SK-N-MC (cell line): ENCODE data around the gene MAP7D1.
"Not testable (repeated sequence)": the region's sequence is repeated elsewhere in the genome, so short reads cannot be mapped to it uniquely, and the experiment has no call there.

Experiments
- DNase-seq: peaks from one replicate; pipeline ENCODE4 v3.0.0-alpha.2; 2011; ENCODE audit warnings: low read depth, low spot score
- H3K27ac ChIP-seq: fragments of 200-600 bp; sonication (generic); 2 replicates; pipeline ENCODE4 v1.5.1; 2016; ENCODE audit warnings: mixed run types
- H3K36me3 ChIP-seq: fragments of 200-600 bp; sonication (generic); 2 replicates; pipeline ENCODE4 v1.6.1; 2017; ENCODE audit warnings: antibody characterized with exemption, low read length, mixed read lengths; ENCODE audit not compliant: insufficient read depth
- H3K4me3 ChIP-seq: fragments of 200-600 bp; sonication (generic); 2 replicates; pipeline ENCODE4 v1.5.1; 2016
- H3K9ac ChIP-seq: fragments of 200-600 bp; sonication (generic); 2 replicates; pipeline ENCODE4 v1.8.0; 2017; ENCODE audit warnings: mixed run types, mixed read lengths; ENCODE audit not compliant: insufficient read length
- H3K9me3 ChIP-seq: fragments of 200-600 bp; sonication (generic); 2 replicates; pipeline ENCODE4 v1.6.1; 2017; ENCODE audit warnings: low read depth, mild to moderate bottlenecking, antibody characterized with exemption, low read length, moderate library complexity, mixed read lengths
- EZH2 ChIP-seq: fragments of 200-600 bp; sonication (generic); IDR thresholded peaks from one replicate; pipeline ENCODE4 v1.6.1; 2017; ENCODE audit warnings: antibody characterized with exemption
- FOXP2 ChIP-seq: optimal IDR thresholded peaks from 2 replicates; pipeline ENCODE3; 2011; ENCODE audit warnings: mild to moderate bottlenecking, moderate library complexity; ENCODE audit not compliant: insufficient read depth; ENCODE audit errors: extremely low read length, control extremely low read depth
- POLR2AphosphoS5 ChIP-seq: IDR thresholded peaks from 2 replicates; pipeline ENCODE4 v1.6.1; 2012; ENCODE audit warnings: mild to moderate bottlenecking, low read depth, low read length, borderline replicate concordance

The MAP7D1 gene

DNA sequence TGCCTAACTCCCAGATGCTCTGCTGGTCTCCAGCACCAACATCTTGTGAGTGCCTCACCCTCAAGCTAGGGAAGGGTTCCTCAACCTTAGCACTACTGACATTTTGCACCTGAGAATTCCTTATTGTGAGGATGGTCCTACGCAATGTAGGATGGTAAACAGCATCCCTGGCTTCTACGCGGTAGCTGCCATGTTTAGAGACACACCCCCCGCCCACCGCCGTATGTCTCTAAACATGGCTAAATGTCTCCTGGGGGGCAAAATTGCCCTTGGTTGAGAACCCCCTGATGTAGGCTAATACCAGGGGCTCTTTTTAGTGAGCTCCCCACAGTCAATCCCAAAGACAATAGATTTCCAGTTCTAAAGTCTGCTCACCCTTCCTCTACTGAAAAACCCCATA, 2.5 kb upstream of the MAP7D1 start:
- H3K36me3 ChIP-seq, result peaks cover 5% of the 10 kb centered on the region; the same call in 1 of the 2 replicates
- no peaks in the 10 kb centered on the region for H3K9me3 ChIP-seq
- DNase-seq, result no peak
- no peak overlapping the region for H3K4me3 ChIP-seq
- TF ChIP-seq FOXP2 (no peak), POLR2AphosphoS5 (no peak), EZH2 (no peak)
- H3K27ac ChIP-seq, result 0 out of 2 replicates have a peak overlapping the region, but pooled peaks have one; percentile 95
- H3K9ac ChIP-seq, result no peak overlapping the region

DNA sequence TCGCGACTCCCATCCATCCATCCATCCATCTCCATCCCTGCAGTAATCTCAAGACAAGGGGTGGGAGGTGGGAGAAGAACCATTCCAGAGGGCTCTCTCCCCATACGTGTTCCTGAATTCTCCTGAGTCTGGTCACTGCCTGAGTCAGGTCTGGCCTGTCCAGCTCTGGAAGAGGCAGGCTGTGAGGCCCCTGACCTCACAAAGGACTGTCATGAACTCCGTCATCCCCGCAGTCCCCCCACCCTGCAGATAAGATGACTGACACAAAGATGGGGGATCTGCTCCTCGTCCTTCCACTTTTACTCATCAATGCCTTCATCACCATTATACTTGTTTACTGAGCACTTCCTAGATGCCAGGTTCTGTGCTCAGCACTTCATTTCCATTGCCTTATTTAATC, 1.6 kb upstream of the MAP7D1 start:
- Histone ChIP-seq H3K9ac (no peak overlapping the region), H3K4me3 (no peak overlapping the region), H3K36me3 (peaks cover 5% of the 10 kb centered on the region; the same call in 1 of the 2 replicates), H3K9me3 (no peaks in the 10 kb centered on the region), H3K27ac (0 out of 2 replicates have a peak overlapping the region, but pooled peaks have one; percentile 21)
- DNase-seq, result no peak
- no peak for TF ChIP-seq POLR2AphosphoS5
- no peak for TF ChIP-seq EZH2
- no peak for TF ChIP-seq FOXP2

DNA sequence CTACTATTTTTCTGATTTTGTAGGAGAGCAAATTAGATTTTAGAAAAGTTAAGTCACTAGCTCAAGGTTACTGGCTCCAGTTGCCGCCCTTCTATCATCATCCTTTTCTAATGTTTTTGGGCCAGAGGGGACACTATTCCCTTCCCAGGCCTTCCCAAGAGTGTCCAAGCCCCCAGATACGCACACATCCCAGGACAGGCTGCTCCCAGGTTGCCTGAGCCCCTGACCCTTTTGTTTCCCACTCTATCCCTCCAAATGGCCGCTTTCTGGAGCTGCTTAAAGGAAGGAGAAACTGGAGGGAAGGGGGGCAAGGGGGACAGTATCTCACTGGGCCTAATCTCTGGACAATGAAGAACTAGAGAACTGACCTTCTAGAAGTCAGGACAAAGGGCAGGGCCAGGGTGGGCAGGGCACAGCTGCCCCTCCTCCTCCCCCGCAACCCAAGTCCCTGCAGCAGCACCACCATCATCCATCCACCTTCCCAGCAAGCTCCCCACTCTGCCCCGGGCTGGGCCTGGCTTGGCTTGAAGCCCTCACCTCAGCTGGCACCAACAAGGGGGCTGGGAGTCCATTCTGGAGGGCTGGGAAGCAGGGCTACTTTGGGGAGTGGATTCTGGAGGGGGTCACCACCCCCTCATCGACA, 1.1 kb upstream of the MAP7D1 start:
- H3K4me3 ChIP-seq, result peak overlapping the region; percentile 98
- peaks cover 8% of the 10 kb centered on the region; the same call in 1 of the 2 replicates for H3K36me3 ChIP-seq
- DNase-seq, result no peak
- H3K27ac ChIP-seq, result peak overlapping the region; percentile 89; the same call in 1 of the 2 replicates
- no peaks in the 10 kb centered on the region for H3K9me3 ChIP-seq
- no peak for TF ChIP-seq FOXP2
- no peak for TF ChIP-seq POLR2AphosphoS5
- no peak for TF ChIP-seq EZH2
- peak overlapping the region; percentile 88 for H3K9ac ChIP-seq

DNA sequence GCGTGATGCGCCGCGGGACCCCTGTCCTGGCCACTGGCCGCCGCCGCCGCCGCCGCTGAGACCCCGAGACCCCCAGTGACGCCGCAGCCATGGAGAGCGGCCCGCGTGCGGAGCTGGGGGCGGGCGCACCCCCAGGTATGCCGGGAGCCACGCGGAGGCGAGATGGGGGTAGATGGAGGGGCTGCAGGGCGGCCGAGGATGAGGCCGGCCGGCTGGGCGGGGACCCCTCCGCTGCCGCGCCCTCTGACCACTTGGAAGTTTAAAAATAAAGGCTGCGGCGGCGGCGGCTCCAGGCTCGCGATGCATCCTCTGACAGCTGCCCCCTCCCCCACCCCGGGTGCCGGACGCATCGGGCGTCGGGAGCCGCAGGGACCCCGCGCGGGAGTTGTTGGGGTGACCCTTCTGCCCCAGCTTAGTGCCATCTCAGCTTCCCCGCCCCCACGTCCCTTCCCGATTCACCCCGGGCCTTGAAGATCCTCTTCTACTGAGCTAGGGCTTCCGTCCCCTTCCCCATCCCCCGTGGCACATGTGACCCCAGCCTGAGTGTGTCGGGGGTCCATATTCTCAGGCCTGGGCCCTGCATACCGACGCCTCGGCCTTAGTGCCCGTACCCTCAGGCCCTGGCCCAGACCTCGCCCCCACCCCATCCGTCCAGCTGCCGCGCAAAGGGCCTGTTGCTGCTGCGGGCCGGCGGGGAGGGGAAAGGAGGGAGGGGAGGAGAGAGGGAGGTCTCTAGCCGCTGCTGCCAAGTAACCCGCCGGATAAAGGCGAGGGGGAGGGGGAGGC, 562 bp downstream of the MAP7D1 start:
- DNase-seq, result no peak
- Histone ChIP-seq H3K9ac (peak overlapping the region; percentile 88), H3K9me3 (no peaks in the 10 kb centered on the region), H3K36me3 (peaks cover 12% of the 10 kb centered on the region; the same call in 1 of the 2 replicates), H3K27ac (peak overlapping the region; percentile 89), H3K4me3 (peak overlapping the region; percentile 98)
- TF ChIP-seq FOXP2, result no peak
- TF ChIP-seq POLR2AphosphoS5, result no peak
- no peak for TF ChIP-seq EZH2

DNA sequence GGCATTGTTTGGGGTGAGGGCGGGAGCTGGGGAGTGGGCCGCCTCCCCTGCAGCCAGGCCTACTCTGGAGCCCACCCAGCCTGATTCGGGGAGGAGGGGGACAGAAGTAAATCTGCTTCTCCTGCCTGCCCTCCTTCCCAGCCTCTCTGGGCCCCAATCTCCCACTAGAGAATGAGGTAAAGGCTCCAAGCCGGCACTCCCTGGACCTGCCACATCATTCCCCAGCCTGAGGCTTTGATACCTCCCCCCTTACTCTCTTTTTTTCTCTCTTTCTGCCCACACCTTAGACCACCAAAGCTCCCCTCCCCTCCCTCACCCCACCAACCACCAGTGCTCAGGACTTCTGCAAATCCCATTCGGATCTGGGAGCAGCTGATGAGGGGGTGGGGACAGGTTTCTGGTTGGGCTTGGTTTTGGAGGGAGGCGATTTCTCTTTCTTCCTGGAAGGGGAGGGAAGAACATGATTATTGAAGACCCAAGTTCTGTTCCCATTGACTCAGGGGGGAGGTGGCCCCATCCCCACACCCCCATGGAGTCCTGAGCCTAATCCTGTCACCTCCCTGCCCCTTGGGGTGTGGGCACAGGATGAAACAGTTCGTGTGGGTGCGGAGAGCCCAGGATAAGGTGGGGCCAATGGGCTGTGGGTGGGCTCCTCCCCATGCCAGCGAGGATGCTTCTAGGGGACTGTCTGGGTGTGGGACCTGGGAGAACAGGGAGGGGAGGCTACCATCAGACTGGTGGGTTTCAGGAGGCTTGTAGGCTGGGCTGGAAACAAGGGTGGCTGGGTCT, 1.3 kb downstream of the MAP7D1 start:
- DNase-seq, result no peak
- peak overlapping the region; percentile 88 for H3K9ac ChIP-seq

DNA sequence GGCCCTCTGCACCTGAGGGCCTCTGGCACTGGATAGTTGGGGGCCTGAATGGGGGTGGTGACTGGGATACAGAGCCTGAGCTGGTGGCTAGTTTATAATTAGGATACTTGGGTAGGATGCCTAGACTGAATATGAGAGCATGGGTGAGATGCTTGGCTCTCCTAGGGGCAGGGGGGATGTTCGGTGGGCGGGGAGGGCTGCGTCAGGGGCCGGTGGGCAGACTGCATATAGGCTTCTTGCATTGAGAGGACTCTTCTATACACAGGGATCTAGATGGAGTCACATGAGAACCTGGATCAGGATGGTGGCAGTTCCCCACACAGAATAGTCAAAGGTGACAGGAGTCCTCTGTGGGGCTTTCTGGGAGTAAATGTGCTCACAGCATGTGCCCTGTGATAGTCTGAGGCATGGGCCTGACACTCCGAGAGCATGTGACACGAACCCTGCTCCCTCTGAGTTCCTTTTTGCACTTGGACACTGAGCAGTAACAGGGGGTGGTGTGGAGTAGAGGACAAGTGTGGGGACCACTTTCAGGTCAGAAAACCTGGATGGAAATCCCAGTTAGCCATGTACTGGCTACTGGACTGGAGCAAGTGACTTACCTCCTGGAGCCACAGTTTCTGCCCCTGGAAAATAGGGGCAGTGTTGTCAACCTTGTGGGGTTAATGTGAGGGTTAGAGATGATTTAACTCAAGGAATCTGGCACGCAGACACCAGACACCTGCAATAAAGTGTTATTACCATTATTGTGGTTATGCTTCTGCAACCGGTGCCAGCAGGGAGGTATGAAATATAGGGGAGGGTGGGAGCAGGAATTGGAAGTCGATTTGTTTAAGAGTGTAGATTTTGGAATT, 2.2 kb downstream of the MAP7D1 start:
- H3K9me3 ChIP-seq, result no peaks in the 10 kb centered on the region
- H3K4me3 ChIP-seq, result peak overlapping the region; percentile 98
- DNase-seq, result no peak
- TF ChIP-seq EZH2, result no peak
- no peak for TF ChIP-seq FOXP2
- TF ChIP-seq POLR2AphosphoS5, result no peak
- H3K36me3 ChIP-seq, result peaks cover 18% of the 10 kb centered on the region; the same call in 1 of the 2 replicates
- H3K27ac ChIP-seq, result 0 out of 2 replicates have a peak overlapping the region, but pooled peaks have one; percentile 7
- peak overlapping the region; percentile 20 for H3K9ac ChIP-seq

More for the DNA sequence above, 1.3 kb downstream of the MAP7D1 start:
- Histone ChIP-seq H3K4me3 (peak overlapping the region; percentile 98), H3K9me3 (no peaks in the 10 kb centered on the region), H3K36me3 (peaks cover 16% of the 10 kb centered on the region; the same call in 1 of the 2 replicates), H3K27ac (peak overlapping the region; percentile 89; the same call in 1 of the 2 replicates)
- no peak for TF ChIP-seq POLR2AphosphoS5

DNA sequence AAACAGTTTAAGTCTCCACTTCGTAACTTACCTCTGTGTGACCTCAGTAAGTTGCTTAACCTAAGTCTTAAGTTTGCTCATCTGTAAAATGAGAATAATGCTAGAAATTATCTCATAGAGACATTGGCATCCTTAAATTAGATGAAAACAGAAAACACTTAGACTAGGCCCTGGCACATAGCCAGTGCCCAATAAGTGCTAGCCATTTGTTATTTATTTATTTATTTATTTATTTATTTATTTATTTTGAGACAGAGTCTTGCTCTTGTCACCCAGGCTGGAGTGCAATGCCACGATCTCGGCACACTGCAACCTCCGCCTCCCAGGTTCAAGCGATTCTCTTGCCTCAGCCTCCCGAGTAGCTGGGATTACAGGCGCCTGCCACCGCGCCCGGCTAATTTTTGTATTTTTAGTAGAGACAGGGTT, 2.9 kb downstream of the MAP7D1 start:
- H3K27ac ChIP-seq, result not testable (repeated sequence)

More for the DNA sequence above, 2.9 kb downstream of the MAP7D1 start:
- H3K9me3 ChIP-seq, DNase-seq: not testable (repeated sequence)
- Histone ChIP-seq H3K4me3 (0 out of 2 replicates have a peak overlapping the region, but pooled peaks have one; percentile 98), H3K36me3 (peaks cover 18% of the 10 kb centered on the region; the same call in 1 of the 2 replicates), H3K9ac (peak overlapping the region; percentile 20)
